GM23338 (cell line): Measurements from ENCODE around the gene ZNF513. TPM values are rescaled to one million over a fixed set of nuclear protein-coding genes. Genes with fewer than 3 reads are reported as not detected.

Source experiments
- ATAC-seq: fragments of 200-7000 bp; cut with Tn5 transposase; 3 replicates; pipeline ENCODE4 v1.9.1; 2020
- DNase-seq: peaks from one replicate; pipeline ENCODE4 v3.0.0-alpha.2; 2015; ENCODE audit warnings: low spot score
- H2AFZ ChIP-seq: fragments of 200-600 bp; sonication (generic); 2 replicates; pipeline ENCODE4 v1.8.0; 2016; ENCODE audit warnings: antibody characterized with exemption, mild to moderate bottlenecking, moderate library complexity
- H3F3A ChIP-seq: fragments of 200-600 bp; sonication (generic); replicated peaks from 2 replicates; pipeline ENCODE4 v1.8.0; 2017; ENCODE audit warnings: antibody characterized with exemption, mixed run types, low read depth
- H3K27ac ChIP-seq: fragments of 200-600 bp; sonication (generic); 2 replicates; pipeline ENCODE4 v1.6.1; 2016; ENCODE audit warnings: low read depth
- H3K27me3 ChIP-seq: fragments of 200-600 bp; sonication (generic); 2 replicates; pipeline ENCODE4 v1.8.0; 2016; ENCODE audit warnings: mild to moderate bottlenecking, mixed run types, moderate library complexity; ENCODE audit not compliant: insufficient read depth
- H3K36me3 ChIP-seq: fragments of 200-600 bp; sonication (generic); 2 replicates; pipeline ENCODE4 v1.8.0; 2016; ENCODE audit warnings: mild to moderate bottlenecking; ENCODE audit not compliant: insufficient read depth
- H3K4me1 ChIP-seq: fragments of 200-600 bp; sonication (generic); 2 replicates; pipeline ENCODE4 v1.8.0; 2016; ENCODE audit warnings: mild to moderate bottlenecking, moderate library complexity; ENCODE audit not compliant: insufficient read depth
- H3K4me2 ChIP-seq: fragments of 200-600 bp; sonication (generic); 2 replicates; pipeline ENCODE4 v1.7.1; 2017; ENCODE audit warnings: mixed run types
- H3K4me3 ChIP-seq: fragments of 200-600 bp; sonication (generic); 2 replicates; pipeline ENCODE4 v1.6.1; 2016; ENCODE audit warnings: mixed run types
- H3K79me2 ChIP-seq: fragments of 200-600 bp; sonication (generic); replicated peaks from 2 replicates; pipeline ENCODE4 v1.8.0; 2017; ENCODE audit warnings: mild to moderate bottlenecking; ENCODE audit not compliant: insufficient read depth
- H3K9me2 ChIP-seq: fragments of 200-600 bp; sonication (generic); 2 replicates; pipeline ENCODE4 v1.8.0; 2017; ENCODE audit not compliant: insufficient read depth
- H4K20me1 ChIP-seq: fragments of 200-600 bp; sonication (generic); replicated peaks from 2 replicates; pipeline ENCODE4 v1.8.0; 2017; ENCODE audit warnings: mild to moderate bottlenecking; ENCODE audit not compliant: insufficient read depth
- H3K27ac Mint-ChIP-seq: 2 replicates; pipeline ENCODE4 v1.8.0; 2020; ENCODE audit warnings: inconsistent platforms, mild to moderate bottlenecking, moderate library complexity, mixed read lengths
- H3K27me3 Mint-ChIP-seq: 3 replicates; pipeline ENCODE4 v1.8.0; 2022; ENCODE audit warnings: low read depth, mild to moderate bottlenecking, moderate library complexity, mixed read lengths, inconsistent platforms; ENCODE audit not compliant: insufficient read depth, poor library complexity
- H3K36me3 Mint-ChIP-seq: 3 replicates; pipeline ENCODE4 v1.8.0; 2021; ENCODE audit warnings: low read depth, mild to moderate bottlenecking, inconsistent platforms, moderate library complexity, mixed read lengths
- H3K4me1 Mint-ChIP-seq: 3 replicates; pipeline ENCODE4 v1.8.0; 2020; ENCODE audit warnings: mild to moderate bottlenecking, inconsistent platforms, mixed read lengths
- H3K4me3 Mint-ChIP-seq: 3 replicates; pipeline ENCODE4 v1.8.0; 2021; ENCODE audit warnings: moderate library complexity, mild to moderate bottlenecking, inconsistent platforms, mixed read lengths
- H3K9me3 Mint-ChIP-seq: 3 replicates; pipeline ENCODE4 v1.8.0; 2020; ENCODE audit warnings: moderate library complexity, mild to moderate bottlenecking, inconsistent platforms, mixed read lengths
- NANOG ChIP-seq: IDR thresholded peaks from 2 replicates; pipeline ENCODE4 v1.6.1; 2016; ENCODE audit warnings: antibody characterized with exemption, borderline replicate concordance
- POLR2AphosphoS5 ChIP-seq: IDR thresholded peaks from 2 replicates; pipeline ENCODE4 v1.6.1; 2016; ENCODE audit warnings: antibody characterized with exemption, low read depth
- REST ChIP-seq: IDR thresholded peaks from one replicate; pipeline ENCODE4 v1.6.1; 2018; ENCODE audit warnings: antibody characterized with exemption; ENCODE audit not compliant: unreplicated experiment
- ZNF114 ChIP-seq: fragments of 250-450 bp; sonication (Bioruptor Pico); IDR thresholded peaks from 2 replicates; pipeline ENCODE4 v1.5.0; 2020; ENCODE audit warnings: mild to moderate bottlenecking, moderate library complexity
- ZNF462 ChIP-seq: fragments of 250-450 bp; sonication (Bioruptor Pico); IDR thresholded peaks from 2 replicates; pipeline ENCODE4 v1.5.0; 2020; ENCODE audit warnings: mild to moderate bottlenecking, moderate library complexity
- polyA plus RNA-seq: library from polyadenylated mRNA; unstranded; fragments of >200 nt; fragmentation: Nextera tagmentation; extraction: Ambion mirVana; gene quantifications from 2 replicates; pipeline ENCODE4 v1.2.1, GENCODE V29; 2016
- total RNA-seq: library from RNA; depleted of rRNA; stranded (reverse); fragments of >200 nt; shearing (Covaris generic); gene quantifications from 2 replicates; pipeline ENCODE4 v1.2.3, GENCODE V29; 2014
- TF ChIP-seq, protein P1 (sequence below), 2 experiments: fragments of 200-600 bp in 1 of 2; sonication (generic) in 1 of 2; conservative IDR thresholded peaks; 2 replicates each; pipeline versions ENCODE4 v1.5.1 to v1.6.1; 2016 to 2017; ENCODE audit warnings: antibody characterized with exemption in 2 of 2, low read depth in 2 of 2, mild to moderate bottlenecking in 2 of 2, moderate library complexity in 1 of 2

Gene ZNF513
- total and polyA plus RNA-seq, 2 experiments from 2014 or later = 10.4 to 13.2 TPM

GRCh38 chr2:27390822-27391679 is 10.5 kb upstream of the ZNF513 start (continued):
- TF ChIP-seq REST = no peak
- no peak for TF ChIP-seq ZNF114 (CRISPR knock-in tag)
- TF ChIP-seq, protein P1, sequence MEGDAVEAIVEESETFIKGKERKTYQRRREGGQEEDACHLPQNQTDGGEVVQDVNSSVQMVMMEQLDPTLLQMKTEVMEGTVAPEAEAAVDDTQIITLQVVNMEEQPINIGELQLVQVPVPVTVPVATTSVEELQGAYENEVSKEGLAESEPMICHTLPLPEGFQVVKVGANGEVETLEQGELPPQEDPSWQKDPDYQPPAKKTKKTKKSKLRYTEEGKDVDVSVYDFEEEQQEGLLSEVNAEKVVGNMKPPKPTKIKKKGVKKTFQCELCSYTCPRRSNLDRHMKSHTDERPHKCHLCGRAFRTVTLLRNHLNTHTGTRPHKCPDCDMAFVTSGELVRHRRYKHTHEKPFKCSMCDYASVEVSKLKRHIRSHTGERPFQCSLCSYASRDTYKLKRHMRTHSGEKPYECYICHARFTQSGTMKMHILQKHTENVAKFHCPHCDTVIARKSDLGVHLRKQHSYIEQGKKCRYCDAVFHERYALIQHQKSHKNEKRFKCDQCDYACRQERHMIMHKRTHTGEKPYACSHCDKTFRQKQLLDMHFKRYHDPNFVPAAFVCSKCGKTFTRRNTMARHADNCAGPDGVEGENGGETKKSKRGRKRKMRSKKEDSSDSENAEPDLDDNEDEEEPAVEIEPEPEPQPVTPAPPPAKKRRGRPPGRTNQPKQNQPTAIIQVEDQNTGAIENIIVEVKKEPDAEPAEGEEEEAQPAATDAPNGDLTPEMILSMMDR (conservative IDR thresholded peaks at IDR 0.05; ENCODE audit: low read depth in 2 of 2) = no peak

GRCh38 chr2:27381577-27382181 is 1.1 kb upstream of the ZNF513 start:
- Histone ChIP-seq H3K4me2 (peak overlapping the region; percentile 74), H3K27me3 (no peaks in the 10 kb centered on the region), H3K4me3 (peak overlapping the region; percentile 99), H3K9me2 (no peaks in the 10 kb centered on the region), H3K36me3 (peaks cover 51% of the 10 kb centered on the region), H3K4me1 (peaks cover 7% of the 10 kb centered on the region), H4K20me1 (peaks cover 9% of the 10 kb centered on the region), H3F3A (peaks cover 47% of the 10 kb centered on the region), H3K27ac (peak overlapping the region; percentile 99), H2AFZ (no peak overlapping the region), H3K79me2 (peaks cover 14% of the 10 kb centered on the region)
- peaks cover 24% of the 10 kb centered on the region for H3K27me3 Mint-ChIP-seq
- no peaks in the 10 kb centered on the region for H3K9me3 Mint-ChIP-seq
- H3K4me3 Mint-ChIP-seq = peak overlapping the region; percentile 90
- ATAC-seq (no peak), DNase-seq (no peak)
- H3K36me3 Mint-ChIP-seq = peaks cover 76% of the 10 kb centered on the region
- H3K4me1 Mint-ChIP-seq = peaks cover 17% of the 10 kb centered on the region
- H3K27ac Mint-ChIP-seq = peak overlapping the region; percentile 100
- TF ChIP-seq, protein P1 (conservative IDR thresholded peaks at IDR 0.05; ENCODE audit: low read depth in 2 of 2) = no peak
- TF ChIP-seq NANOG (no peak), POLR2AphosphoS5 (no peak), ZNF462 (CRISPR knock-in tag) (no peak)
